HG03103 (cell line): ENCODE data around the gene SHISA5.
"Not testable (repeated sequence)": the region's sequence is repeated elsewhere in the genome, so short reads cannot be mapped to it uniquely, and the experiment has no call there.

Experiments
- ATAC-seq: cut with Tn5 transposase; IDR thresholded peaks from one replicate; pipeline ENCODE4 v1.9.1; 2021; ENCODE audit warnings: low read depth; ENCODE audit not compliant: unreplicated experiment

The SHISA5 gene

DNA sequence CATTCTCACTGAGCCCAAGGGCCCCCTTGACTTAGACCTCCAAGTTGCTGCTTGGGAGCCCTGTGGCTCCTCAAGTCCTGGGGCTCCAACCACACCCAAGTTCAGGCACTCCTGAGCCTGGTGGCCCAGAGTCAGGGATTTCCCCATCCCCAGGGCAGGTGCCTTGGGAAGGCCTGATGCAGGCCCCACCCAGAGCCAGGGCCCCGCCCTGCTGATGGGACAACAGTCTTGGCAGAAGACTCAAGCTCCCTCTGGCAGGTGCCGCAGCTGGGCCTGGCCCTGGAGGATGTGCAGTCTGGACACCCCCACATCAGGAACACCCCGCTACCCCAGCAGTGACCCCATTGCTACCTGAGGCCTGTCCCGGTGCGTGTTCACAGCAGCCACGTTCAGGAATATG, 17.7 kb upstream of the SHISA5 start:
- ATAC-seq: no peak

DNA sequence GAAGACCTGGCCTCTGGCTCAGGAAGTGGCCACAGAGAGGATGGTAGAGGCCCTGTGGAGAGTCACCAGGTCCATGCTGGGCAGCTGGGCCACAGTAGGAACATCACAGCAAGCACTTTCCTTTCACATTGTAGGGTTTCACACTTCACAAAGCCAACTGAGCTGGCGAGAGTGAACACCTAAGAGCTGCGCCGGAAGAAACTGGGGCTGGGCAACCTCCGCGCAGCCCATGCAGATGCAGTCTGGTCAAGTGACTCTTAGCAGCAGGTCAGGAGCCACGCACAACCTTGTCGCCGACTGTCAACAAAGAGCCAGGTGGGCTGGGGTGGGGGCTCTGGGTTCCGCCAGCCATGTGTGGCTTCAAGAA, 15.3 kb upstream of the SHISA5 start:
- no peak for ATAC-seq

DNA sequence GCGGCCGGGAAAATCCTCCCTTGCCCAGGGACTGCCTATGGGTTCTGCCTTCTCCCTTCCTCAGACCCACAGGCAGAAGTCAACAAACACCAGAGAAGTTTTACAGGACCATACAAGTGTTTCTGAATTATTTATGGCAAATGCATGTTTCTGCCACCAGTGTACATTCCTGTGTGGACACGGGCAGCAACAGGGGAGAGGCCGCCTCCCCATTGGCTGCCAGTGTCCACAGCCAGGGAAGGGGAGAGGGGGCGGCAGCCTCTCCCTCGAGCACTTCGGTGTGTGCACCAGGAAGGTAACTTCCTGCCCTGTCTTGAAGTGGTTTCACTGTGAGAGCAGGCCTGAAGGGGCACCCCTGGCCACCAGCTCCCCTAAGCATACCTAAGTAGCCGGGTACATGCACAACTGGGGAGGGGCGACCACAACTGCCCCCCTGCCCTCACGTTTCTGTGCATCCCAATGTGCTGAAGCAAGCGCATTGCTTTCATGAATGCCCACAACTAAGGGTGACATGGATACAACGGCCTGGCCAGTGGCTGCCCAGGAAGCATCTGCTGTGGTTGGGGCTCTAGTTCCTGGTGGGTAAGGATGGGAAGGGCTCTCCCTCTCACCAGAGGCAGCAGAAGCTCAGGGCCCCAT, 14.8 kb upstream of the SHISA5 start:
- no peak for ATAC-seq

DNA sequence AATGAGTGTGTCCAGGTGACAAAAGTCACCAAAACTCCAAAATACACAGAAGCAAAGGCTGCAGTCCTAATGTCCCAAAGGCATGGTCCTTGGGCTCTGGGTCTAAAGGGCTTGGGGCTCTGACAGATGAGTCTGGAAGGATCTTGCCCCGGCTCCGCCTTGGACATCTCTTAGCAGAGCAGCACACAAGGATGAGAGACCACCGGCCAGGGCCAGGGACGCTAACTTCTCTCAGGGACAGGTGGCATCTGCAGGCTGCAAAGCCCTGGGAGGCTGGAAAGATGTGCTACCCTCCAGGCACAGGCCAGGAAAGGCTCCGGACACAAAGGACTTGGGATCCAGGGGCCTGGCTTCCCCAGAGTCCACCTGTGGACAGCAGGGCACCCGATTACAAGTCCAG, 14.1 kb upstream of the SHISA5 start:
- no peak for ATAC-seq

DNA sequence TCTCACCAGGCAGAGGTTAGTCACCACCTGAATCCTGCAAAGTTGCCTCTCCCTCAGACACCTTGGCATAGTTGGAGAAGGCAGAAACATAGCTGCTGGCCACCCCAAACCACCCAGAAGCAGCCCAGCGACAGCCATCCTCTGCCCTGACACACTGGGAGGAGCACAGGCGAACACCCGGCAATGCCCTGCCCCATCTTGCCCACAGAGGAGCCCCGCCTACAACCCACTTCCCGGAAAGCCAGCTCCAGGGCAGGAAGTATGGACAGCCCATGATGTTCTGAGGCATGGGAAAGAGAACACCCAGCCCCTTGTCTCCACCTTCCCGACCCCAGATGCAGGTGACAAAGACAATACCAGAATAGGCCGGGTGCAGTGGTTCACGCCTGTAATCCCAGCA, 12.6 kb upstream of the SHISA5 start:
- ATAC-seq: no peak

DNA sequence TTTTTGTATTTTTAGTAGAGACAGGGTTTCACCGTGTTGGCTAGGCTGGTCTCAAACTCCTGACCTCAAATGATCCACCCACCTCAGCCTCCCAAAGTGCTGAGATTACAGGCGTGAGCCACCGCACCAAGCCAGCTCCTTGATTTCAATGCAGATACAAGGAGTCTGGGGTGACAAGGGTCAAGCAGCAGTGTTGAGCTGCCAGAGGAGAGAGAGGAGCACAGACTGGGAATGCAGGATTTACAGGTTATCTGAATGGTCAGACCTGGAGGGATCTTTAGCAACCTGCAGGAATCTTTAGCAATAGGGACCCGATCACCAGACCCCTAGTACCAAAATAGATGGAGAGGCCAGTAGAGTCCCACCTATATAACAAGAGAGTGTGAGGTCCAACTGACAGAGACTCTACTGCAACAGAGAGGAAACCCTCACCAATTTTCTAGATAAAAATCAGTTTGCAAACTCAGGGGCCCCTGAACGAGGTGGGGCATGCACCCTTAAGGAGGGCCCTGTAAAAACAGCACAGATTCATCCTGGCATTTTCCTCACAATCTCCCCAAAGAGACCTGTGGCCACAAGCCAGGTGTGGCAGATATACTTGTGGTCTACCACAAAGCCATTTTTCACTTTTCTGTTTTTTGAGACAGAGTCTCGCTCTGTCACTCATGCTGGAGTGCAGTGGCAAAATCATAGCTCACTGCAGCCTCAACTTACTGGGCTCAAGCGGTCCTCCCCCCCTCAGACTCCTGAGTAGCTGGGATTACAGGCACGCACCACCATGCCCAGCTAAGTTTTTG, 10.7 kb upstream of the SHISA5 start:
- ATAC-seq: no peak

DNA sequence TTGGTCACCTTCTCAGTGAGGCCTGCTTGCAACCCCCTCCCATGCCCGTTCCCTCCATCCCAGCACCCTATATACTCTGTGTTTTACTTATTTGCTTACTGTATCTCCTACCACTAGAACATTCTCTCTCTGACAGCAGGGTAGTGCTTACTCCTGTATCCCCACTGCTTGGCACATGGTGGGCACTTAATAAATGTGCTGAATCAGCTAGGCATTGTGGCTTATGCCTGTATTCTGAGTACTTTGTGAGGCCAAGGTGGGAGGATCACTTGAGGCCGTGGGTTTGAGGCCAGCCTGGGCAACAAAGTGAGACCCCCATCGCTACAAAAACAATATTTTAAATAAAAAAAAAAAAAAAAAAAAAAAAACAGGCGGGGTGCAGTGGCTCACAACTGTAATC, 7.6 kb upstream of the SHISA5 start:
- no peak for ATAC-seq

DNA sequence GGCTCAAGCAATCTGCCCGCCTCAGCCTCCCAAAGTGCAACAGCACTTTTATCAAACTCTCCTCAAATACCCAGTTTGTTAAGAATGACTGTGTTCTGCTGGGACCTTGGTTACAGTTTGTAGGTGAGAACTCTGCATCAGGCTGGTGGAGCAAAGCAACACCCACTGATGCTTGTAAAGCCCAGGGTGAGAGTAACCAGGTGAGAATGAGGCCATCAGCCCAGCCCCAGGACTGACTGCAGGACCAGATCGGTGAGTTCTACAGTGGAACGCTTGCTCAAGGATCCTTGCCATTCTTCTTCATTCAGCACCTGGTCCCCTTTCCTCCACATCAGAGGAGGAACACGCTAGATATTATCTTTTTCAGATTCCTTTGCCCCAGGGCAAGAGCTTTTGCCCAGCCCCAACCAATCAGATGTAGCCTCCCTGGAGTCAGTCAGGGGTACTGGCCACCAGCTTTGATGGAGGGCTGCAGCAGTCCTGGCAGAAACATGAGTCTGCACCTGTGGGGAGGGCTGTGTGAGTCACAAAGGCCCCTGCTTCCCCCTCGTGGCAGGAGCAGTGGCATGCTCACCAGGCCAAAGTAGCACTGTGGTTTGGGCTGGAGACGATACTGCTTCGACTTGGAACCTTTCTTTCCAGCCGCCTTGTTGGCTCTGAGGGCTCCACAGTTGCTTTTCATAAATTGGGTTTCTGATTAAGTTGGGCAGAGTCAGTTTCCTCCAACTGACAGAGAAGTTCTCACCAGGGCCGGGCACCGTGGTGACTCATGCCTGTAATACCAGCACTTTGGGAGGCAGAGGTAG, 3.5 kb upstream of the SHISA5 start:
- no peak for ATAC-seq

DNA sequence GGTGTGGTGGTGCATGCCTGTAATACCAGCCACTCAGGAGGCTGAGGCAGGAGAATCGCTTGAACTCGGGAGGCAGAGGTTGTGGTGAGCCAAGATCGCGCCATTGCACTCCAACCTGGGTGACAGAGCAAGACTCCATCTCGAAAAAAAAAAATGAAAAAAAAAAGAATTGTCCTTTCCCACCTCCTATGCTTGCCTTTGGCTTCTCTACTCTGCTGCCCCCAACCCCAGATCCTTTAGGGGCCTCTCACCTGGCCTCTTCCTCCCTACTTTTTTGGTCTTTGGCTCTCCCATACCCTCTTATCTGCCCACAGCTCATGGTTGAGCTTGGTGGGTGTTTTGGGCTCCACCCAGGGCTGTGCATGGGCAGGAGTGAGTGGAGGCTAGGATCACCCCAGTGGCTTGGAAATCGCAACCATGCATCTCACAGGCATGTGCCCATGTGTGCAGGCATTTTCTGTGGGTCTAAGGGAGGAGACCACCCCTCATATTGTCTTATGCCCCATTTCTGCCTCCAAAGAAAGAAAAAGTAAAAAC, 2.1 kb upstream of the SHISA5 start:
- ATAC-seq: no peak

DNA sequence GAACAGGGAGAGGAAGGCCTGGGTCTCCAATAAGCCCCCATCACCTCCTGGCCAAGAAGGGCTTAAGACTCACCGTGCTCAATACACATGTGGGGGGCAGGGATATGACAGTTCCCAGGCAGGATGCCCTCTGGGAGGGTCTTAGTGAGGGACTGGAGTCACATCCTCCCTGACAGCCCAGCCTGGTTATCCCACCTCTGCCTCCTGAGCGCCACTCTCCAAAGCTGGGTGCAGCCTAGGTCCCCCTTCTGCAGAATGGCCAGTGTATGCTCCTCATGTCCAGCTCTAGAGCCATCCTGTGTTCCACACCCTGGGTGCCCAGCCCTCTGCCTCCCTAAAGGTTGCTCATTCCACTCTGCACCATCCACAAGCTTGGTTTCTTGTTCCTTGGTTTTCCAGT, 1.2 kb upstream of the SHISA5 start:
- ATAC-seq: no peak

DNA sequence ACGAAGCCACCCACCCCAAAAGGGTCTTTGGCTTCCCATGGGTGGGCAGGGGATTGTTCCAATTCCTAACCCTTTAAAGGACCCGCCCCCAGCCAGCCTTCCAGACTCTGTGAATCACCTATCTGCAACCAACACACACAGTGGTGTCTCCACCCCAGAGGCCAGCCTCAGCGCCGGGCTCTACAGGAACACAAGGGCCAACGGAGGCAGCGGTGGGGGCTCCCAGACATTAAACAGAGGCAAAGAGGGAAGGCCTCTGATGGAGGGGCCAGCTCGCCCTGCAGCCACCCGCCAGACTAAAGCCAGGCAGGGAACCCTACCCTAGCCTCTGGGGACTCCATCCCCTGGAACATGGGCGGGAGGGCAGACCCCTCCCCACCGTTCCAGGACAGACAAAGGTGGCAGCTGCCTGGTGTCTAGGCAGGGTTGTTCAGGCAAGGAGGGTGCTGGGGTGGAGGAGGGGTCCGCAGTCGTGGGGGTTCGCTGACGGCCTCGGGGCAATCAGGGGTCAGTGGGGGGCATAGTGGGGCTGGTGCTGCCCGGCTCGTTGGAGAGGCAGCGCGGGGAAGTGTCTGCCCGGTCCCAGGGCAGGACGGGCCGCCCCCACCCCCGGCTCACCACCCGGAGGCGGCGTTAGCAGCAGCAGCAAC, 448 bp downstream of the SHISA5 start:
- no peak for ATAC-seq

DNA sequence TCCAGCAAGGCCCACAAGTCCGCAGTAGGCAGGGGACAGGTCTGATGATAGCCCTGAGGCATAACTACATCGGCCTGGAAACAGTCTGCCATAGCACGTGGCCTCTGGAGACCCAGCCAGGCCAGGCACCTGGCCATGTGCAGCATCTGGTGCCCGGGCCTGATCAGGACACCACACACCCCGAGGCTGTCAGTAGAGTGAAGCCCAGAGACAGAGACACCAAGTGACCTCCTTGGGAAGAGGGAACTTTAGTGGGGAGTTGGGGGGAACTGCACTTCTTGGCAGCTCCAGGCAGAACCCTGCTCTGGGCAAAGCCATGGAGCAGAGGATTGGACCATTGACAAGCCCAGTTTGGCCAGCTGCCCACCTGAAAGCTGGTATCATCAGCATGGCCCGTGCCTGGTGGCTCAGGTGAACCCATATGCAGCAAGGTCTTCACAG, 1.2 kb downstream of the SHISA5 start:
- no peak for ATAC-seq

DNA sequence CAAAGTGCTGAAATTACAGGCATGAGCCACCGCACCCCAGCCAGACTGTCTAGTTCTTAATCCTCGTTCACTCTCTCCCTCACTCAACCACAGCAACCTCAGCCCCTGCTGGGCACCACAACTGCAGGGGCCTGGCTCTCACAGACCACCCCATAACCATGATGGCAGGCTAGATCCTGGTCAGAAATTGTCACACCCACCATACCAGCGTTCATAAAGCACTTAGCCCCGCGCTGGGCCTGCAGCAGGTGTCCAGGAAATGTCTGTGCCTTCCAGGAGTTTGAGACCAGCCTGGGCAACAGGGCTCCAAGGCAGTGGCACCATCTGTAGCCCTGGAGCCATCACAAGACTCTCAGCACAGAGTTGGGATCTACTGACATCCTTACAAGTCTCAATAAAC, 1.9 kb downstream of the SHISA5 start:
- ATAC-seq: no peak

DNA sequence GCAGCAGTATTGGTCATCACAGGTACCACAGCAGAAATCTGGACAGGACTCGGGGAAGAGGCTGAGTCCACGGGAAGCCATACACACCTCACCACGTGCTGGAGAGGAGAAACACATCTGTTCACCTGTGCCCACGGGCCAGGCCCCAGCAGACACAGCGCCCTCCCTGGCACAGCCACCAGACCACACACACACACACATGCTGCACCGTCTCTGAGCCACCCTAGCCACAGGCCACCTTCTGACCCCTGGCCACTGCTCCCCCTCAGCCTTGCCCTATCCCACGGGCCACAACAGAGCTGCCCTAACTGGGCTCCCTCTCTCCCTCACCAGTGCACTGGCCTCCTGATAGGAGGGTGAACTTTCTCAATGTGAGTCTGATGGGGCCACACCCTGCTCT, 2.8 kb downstream of the SHISA5 start:
- ATAC-seq: no peak

DNA sequence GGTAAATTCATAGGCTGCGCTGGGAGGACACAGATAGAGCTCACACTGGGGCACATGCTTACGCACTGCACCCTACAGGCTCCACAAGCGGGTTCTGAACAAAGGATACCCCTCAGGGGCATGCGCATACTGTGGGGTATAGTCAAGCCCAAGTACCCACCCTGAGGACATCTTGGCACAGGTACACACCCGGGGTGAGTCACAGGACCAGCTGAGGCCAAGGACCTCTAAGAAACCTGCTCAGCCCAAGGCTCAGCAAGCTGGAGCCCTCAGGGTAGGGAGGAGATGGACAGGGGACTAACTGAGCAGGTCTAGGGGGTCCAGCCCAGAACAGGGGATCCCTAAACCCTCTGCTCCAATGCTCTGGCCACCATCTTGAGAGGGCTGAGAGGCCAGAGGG, 3.3 kb downstream of the SHISA5 start:
- no peak for ATAC-seq

DNA sequence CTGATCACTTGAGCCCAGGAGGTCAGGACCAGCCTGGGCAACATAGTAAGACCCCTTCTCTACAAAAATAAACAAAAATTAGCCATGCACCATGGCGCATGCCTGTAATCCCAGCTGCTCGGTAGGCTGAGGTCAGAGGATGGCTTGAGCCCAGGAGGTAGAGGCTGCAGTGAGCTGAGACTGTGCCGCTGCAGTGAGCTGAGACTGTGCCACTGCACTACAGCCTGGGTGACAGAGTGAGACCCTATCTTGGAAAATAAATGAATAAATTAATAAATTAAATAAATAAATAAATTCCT, 10.8 kb downstream of the SHISA5 start:
- ATAC-seq: no peak

DNA sequence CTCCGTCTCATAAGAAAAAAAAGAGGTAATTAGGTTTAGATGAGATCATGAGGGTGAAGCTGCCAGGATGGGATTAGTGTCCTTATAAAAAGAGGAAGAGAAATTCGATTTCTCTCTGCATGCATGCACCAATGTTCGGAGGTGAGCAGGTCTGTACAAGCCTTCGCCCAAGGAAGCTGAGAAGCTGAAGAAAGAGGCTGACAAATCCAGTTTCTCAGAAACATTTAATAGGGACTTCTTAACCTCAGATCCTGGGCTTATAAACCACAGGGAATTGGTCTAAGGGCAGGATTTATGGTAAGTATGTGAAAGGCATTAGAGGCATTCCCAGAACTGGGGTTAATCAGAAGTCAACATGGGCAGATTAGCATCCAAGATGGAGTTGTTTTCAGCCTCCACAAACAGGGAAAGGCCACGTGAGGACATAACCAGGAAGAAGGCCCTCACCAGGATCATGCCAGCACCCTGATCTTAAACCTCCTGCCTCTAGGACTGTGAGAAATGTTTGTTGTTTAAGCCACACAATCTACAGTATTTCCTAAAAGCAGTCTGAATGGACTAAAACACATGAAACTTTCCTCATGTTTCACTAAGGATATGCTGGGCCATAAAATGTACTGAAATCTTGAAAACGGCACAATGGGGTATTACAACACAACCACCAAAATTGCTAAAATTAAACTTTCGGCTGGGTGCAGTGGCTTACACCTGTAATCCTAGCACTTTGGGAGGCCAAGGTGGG, 11.3 kb downstream of the SHISA5 start:
- no peak for ATAC-seq

DNA sequence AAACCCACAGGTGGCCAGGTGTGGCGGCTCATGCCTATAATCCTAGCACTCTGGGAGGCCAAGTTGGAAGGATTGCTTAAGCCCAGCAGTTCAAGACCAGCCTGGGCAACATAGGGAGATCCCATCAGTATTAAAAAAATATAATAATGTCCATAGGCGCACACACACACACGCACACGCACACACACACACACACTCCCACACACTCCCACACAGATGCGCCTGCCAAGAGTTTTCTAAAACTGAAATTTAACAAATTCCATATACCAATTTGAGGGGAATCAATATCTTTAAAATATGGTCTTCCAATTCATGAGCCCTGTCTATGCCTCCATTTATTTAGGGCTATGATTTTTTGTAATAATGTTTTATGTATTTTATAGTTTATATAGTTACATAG, 17.0 kb downstream of the SHISA5 start:
- no peak for ATAC-seq

DNA sequence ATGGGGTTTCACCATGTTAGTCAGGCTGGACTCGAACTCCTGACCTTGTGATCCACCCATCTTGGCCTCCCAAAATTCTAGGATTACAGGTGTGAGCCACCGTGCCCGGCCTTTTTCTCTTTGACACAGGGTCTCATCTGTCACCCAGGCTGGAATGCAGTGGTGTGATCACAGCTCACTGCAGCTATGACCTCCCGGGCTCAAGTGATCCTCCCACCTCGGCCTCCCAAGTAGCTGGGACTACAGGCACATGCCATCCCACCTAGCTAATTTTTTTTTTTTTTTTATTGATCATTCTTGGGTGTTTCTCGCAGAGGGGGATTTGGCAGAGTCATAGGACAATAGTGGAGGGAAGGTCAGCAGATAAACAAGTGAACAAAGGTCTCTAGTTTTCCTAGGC, 21.2 kb downstream of the SHISA5 start:
- not testable (repeated sequence) for ATAC-seq

DNA sequence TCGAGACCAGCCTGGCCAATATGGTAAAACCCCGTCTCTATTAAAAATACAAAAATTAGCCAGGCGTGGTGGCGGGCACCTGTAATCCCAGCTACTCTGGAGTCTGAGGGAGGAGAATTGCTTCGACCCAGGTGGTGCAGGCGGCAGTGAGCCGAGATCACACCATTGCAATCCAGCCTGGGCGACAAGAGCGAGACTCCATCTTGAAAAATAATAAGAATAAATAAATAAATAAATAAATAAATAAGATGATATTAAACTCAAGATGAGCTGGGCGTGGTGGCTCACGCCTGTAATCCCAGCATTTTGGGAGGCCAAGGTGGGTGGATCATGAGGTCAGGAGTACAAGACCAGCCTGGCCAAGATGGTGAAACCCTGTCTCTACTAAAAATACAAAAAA, 23.1 kb downstream of the SHISA5 start:
- not testable (repeated sequence) for ATAC-seq
